ENCODE results near the gene ARHGEF1. TPM values are rescaled to one million over a fixed set of nuclear protein-coding genes. Genes with fewer than 3 reads are reported as not detected.
A peak's percentile ranks its signal among the peaks of the same experiment; 100 is the strongest.

Gene ARHGEF1
- total RNA-seq, 1 donor from 2014 or later, result 197 TPM

GRCh38 chr19:41910240-41910991 is 27.4 kb downstream of the ARHGEF1 start:
- Histone ChIP-seq H3K27me3 (peaks cover 26% of the 10 kb centered on the region), H3K4me1 (no peaks in the 10 kb centered on the region), H3K9me3 (no peaks in the 10 kb centered on the region), H3K36me3 (peaks cover 21% of the 10 kb centered on the region), H3K27ac (no peak overlapping the region), H3K4me3 (no peak overlapping the region)
- ATAC-seq (no peak), DNase-seq (no peak)
- intact Hi-C loops (cut with DNase I), result no loop called here
- no peak for TF ChIP-seq CTCF (IDR thresholded peaks at IDR 0.05)

GRCh38 chr19:41910992-41911888 is 28.3 kb downstream of the ARHGEF1 start:
- DNase-seq (no peak), ATAC-seq (no peak)
- Histone ChIP-seq H3K27ac (no peak overlapping the region), H3K4me3 (no peak overlapping the region), H3K4me1 (no peaks in the 10 kb centered on the region), H3K9me3 (no peaks in the 10 kb centered on the region), H3K27me3 (peaks cover 34% of the 10 kb centered on the region), H3K36me3 (peaks cover 13% of the 10 kb centered on the region)
- intact Hi-C loops (cut with DNase I), result no loop called here
- TF ChIP-seq CTCF (IDR thresholded peaks at IDR 0.05), result no peak

GRCh38 chr19:41911889-41912731 is 29.1 kb downstream of the ARHGEF1 start:
- no peak for ATAC-seq
- Histone ChIP-seq H3K27ac (no peak overlapping the region), H3K4me1 (no peaks in the 10 kb centered on the region), H3K9me3 (no peaks in the 10 kb centered on the region), H3K36me3 (peaks cover 4% of the 10 kb centered on the region), H3K4me3 (no peak overlapping the region), H3K27me3 (peaks cover 41% of the 10 kb centered on the region)
- TF ChIP-seq CTCF (IDR thresholded peaks at IDR 0.05), result no peak
- intact Hi-C loops (cut with DNase I), result no loop called here
- no peak for DNase-seq

GRCh38 chr19:41912899-41913537 is 30.0 kb downstream of the ARHGEF1 start:
- no peak overlapping the region for H3K4me3 ChIP-seq
- H3K9me3 ChIP-seq, result no peaks in the 10 kb centered on the region
- no peaks in the 10 kb centered on the region for H3K4me1 ChIP-seq
- intact Hi-C loops (cut with DNase I), result no loop called here
- ATAC-seq (peak; percentile 11), DNase-seq (no peak)
- no peak for TF ChIP-seq CTCF (IDR thresholded peaks at IDR 0.05)
- H3K27ac ChIP-seq, result no peak overlapping the region
- H3K27me3 ChIP-seq, result peaks cover 41% of the 10 kb centered on the region
- no peaks in the 10 kb centered on the region for H3K36me3 ChIP-seq

All from upper lobe of right lung (tissue), 1 donor.